ENCODE results near the gene PPARA.
"Not testable (repeated sequence)": the region's sequence is repeated elsewhere in the genome, so short reads cannot be mapped to it uniquely, and the experiment has no call there.

The PPARA gene

GRCh38 chr22:46129390-46130041 lies 20.8 kb upstream of the PPARA start:
- Histone ChIP-seq H3K4me3 (ENCODE audit: control insufficient read depth in 1 of 7, extremely low read depth in 1 of 7, insufficient read depth in 4 of 7, low read depth in 2 of 7, low read length in 6 of 7) (peak overlapping the region in 2 of 7 experiments; percentile 1 to 3), H3K36me3 (ENCODE audit: control insufficient read depth in 4 of 4, insufficient read depth in 4 of 4, low read length in 3 of 4) (no peaks in the 10 kb centered on the region), H3K27ac (ENCODE audit: insufficient read depth in 1 of 2, low read depth in 1 of 2, low read length in 2 of 2, poor library complexity in 1 of 2, severe bottlenecking in 2 of 2) (no peak overlapping the region), H3K9me3 (ENCODE audit: control extremely low read depth in 1 of 5, control insufficient read depth in 4 of 5, insufficient read depth in 2 of 5, low read depth in 1 of 5, low read length in 4 of 5) (no peaks in the 10 kb centered on the region), H3K4me1 (ENCODE audit: control extremely low read depth in 1 of 4, control insufficient read depth in 4 of 4, insufficient read depth in 4 of 4, low read length in 3 of 4) (peaks cover 0 to 11% (median 7%) of the 10 kb centered on the region in 4 experiments), H3K27me3 (replicated peaks in 2 of 5; ENCODE audit: control insufficient read depth in 4 of 5, insufficient read depth in 5 of 5, low read length in 4 of 5) (no peaks in the 10 kb centered on the region)
- ChIA-PET POLR2A (interaction anchor here (0.5 to 0.6 kb wide), 2 partner anchors 206 to 362 kb away, joined by 3 read pairs; partner anchors contain the start of gene TRMU), CTCF (interaction anchor here (1.2 to 1.4 kb wide), 2 partner anchors 183 to 188 kb away, joined by 4 to 5 read pairs; no protein-coding TSS in a partner anchor)
- peak in 2 of 3 donors; percentile 65 to 67 for DNase-seq
- WGBS (ENCODE audit: insufficient coverage) = 47% methylated on average over 26 of the region's 26 CpGs

- DNase-seq = no peak
- CTCF ChIA-PET = interaction anchor here (1.2 to 1.7 kb wide), 2 partner anchors 10 to 130 kb away, joined by 3 to 4 read pairs; no protein-coding TSS in a partner anchor
- H3K27ac ChIP-seq (ENCODE audit: insufficient read depth in 1 of 2, low read depth in 1 of 2, low read length in 2 of 2, poor library complexity in 1 of 2, severe bottlenecking in 2 of 2) = no peak overlapping the region
- H3K27me3 ChIP-seq (replicated peaks in 2 of 5; ENCODE audit: control insufficient read depth in 4 of 5, insufficient read depth in 5 of 5, low read length in 4 of 5) = no peaks in the 10 kb centered on the region
- no peak overlapping the region for H3K4me3 ChIP-seq (ENCODE audit: control insufficient read depth in 1 of 7, extremely low read depth in 1 of 7, insufficient read depth in 4 of 7, low read depth in 2 of 7, low read length in 6 of 7)
- no peaks in the 10 kb centered on the region for H3K9me3 ChIP-seq (ENCODE audit: control extremely low read depth in 1 of 5, control insufficient read depth in 4 of 5, insufficient read depth in 2 of 5, low read depth in 1 of 5, low read length in 4 of 5)
- peaks cover 0 to 11% (median 7%) of the 10 kb centered on the region in 4 experiments for H3K4me1 ChIP-seq (ENCODE audit: control extremely low read depth in 1 of 4, control insufficient read depth in 4 of 4, insufficient read depth in 4 of 4, low read length in 3 of 4)
- H3K36me3 ChIP-seq (ENCODE audit: control insufficient read depth in 4 of 4, insufficient read depth in 4 of 4, low read length in 3 of 4) = no peaks in the 10 kb centered on the region
- whole genome bisulfite sequencing (ENCODE audit: insufficient coverage) = 91% methylated on average over 10 of the region's 13 CpGs
- POLR2A ChIA-PET = no interaction called here
Observed at GRCh38 chr22:46131151-46131587, 19.2 kb upstream of the PPARA start.

- H3K4me3 ChIP-seq (ENCODE audit: control insufficient read depth in 1 of 7, extremely low read depth in 1 of 7, insufficient read depth in 4 of 7, low read depth in 2 of 7, low read length in 6 of 7); H3K27ac ChIP-seq (ENCODE audit: insufficient read depth in 1 of 2, low read depth in 1 of 2, low read length in 2 of 2, poor library complexity in 1 of 2, severe bottlenecking in 2 of 2); H3K27me3 ChIP-seq (replicated peaks in 2 of 5; ENCODE audit: control insufficient read depth in 4 of 5, insufficient read depth in 5 of 5, low read length in 4 of 5); H3K36me3 ChIP-seq (ENCODE audit: control insufficient read depth in 4 of 4, insufficient read depth in 4 of 4, low read length in 3 of 4); H3K9me3 ChIP-seq (ENCODE audit: control extremely low read depth in 1 of 5, control insufficient read depth in 4 of 5, insufficient read depth in 2 of 5, low read depth in 1 of 5, low read length in 4 of 5); DNase-seq; POLR2A ChIA-PET: not testable (repeated sequence)
- CTCF ChIA-PET = interaction anchor here (0.9 to 1.8 kb wide), 6 partner anchors 10 to 175 kb away, joined by 3 to 7 read pairs (median 3); no protein-coding TSS in a partner anchor
- 96% methylated on average over 11 of the region's 12 CpGs for WGBS (ENCODE audit: insufficient coverage)
- H3K4me1 ChIP-seq (ENCODE audit: control extremely low read depth in 1 of 4, control insufficient read depth in 4 of 4, insufficient read depth in 4 of 4, low read length in 3 of 4) = peaks cover 0 to 11% (median 7%) of the 10 kb centered on the region in 4 experiments
Observed at GRCh38 chr22:46132193-46132829, 18.0 kb upstream of the PPARA start.

- ChIA-PET CTCF (interaction anchor here (0.9 to 1.8 kb wide), 7 partner anchors 11 to 174 kb away, joined by 3 to 7 read pairs (median 3); no protein-coding TSS in a partner anchor), POLR2A (no interaction called here)
- peaks cover 0 to 11% (median 7%) of the 10 kb centered on the region in 4 experiments for H3K4me1 ChIP-seq (ENCODE audit: control extremely low read depth in 1 of 4, control insufficient read depth in 4 of 4, insufficient read depth in 4 of 4, low read length in 3 of 4)
- no peak overlapping the region for H3K4me3 ChIP-seq (ENCODE audit: control insufficient read depth in 1 of 7, extremely low read depth in 1 of 7, insufficient read depth in 4 of 7, low read depth in 2 of 7, low read length in 6 of 7)
- 97% methylated on average over 17 of the region's 19 CpGs for WGBS (ENCODE audit: insufficient coverage)
- no peaks in the 10 kb centered on the region for H3K36me3 ChIP-seq (ENCODE audit: control insufficient read depth in 4 of 4, insufficient read depth in 4 of 4, low read length in 3 of 4)
- no peak for DNase-seq
- no peaks in the 10 kb centered on the region for H3K9me3 ChIP-seq (ENCODE audit: control extremely low read depth in 1 of 5, control insufficient read depth in 4 of 5, insufficient read depth in 2 of 5, low read depth in 1 of 5, low read length in 4 of 5)
- H3K27ac ChIP-seq (ENCODE audit: insufficient read depth in 1 of 2, low read depth in 1 of 2, low read length in 2 of 2, poor library complexity in 1 of 2, severe bottlenecking in 2 of 2) = no peak overlapping the region
- no peaks in the 10 kb centered on the region for H3K27me3 ChIP-seq (replicated peaks in 2 of 5; ENCODE audit: control insufficient read depth in 4 of 5, insufficient read depth in 5 of 5, low read length in 4 of 5)
Observed at GRCh38 chr22:46132830-46133587, 17.3 kb upstream of the PPARA start.

- Histone ChIP-seq H3K4me1 (ENCODE audit: control extremely low read depth in 1 of 4, control insufficient read depth in 4 of 4, insufficient read depth in 4 of 4, low read length in 3 of 4) (peaks cover 0 to 11% (median 7%) of the 10 kb centered on the region in 4 experiments), H3K36me3 (ENCODE audit: control insufficient read depth in 4 of 4, insufficient read depth in 4 of 4, low read length in 3 of 4) (no peaks in the 10 kb centered on the region), H3K9me3 (ENCODE audit: control extremely low read depth in 1 of 5, control insufficient read depth in 4 of 5, insufficient read depth in 2 of 5, low read depth in 1 of 5, low read length in 4 of 5) (no peaks in the 10 kb centered on the region), H3K4me3 (ENCODE audit: control insufficient read depth in 1 of 7, extremely low read depth in 1 of 7, insufficient read depth in 4 of 7, low read depth in 2 of 7, low read length in 6 of 7) (no peak overlapping the region), H3K27ac (ENCODE audit: insufficient read depth in 1 of 2, low read depth in 1 of 2, low read length in 2 of 2, poor library complexity in 1 of 2, severe bottlenecking in 2 of 2) (no peak overlapping the region), H3K27me3 (replicated peaks in 2 of 5; ENCODE audit: control insufficient read depth in 4 of 5, insufficient read depth in 5 of 5, low read length in 4 of 5) (no peaks in the 10 kb centered on the region)
- WGBS (ENCODE audit: insufficient coverage) = 96% methylated on average over 4 of the region's 4 CpGs
- CTCF ChIA-PET = interaction anchor here (0.9 to 1.8 kb wide), 5 partner anchors 11 to 120 kb away, joined by 3 to 7 read pairs (median 3); no protein-coding TSS in a partner anchor
- POLR2A ChIA-PET = no interaction called here
- no peak for DNase-seq
Observed at GRCh38 chr22:46133588-46133855, 16.8 kb upstream of the PPARA start.

GRCh38 chr22:46134111-46134705 lies 16.1 kb upstream of the PPARA start:
- H3K27ac ChIP-seq (ENCODE audit: insufficient read depth in 1 of 2, low read depth in 1 of 2, low read length in 2 of 2, poor library complexity in 1 of 2, severe bottlenecking in 2 of 2) = no peak overlapping the region
- WGBS (ENCODE audit: insufficient coverage) = 98% methylated on average over 14 of the region's 15 CpGs
- POLR2A ChIA-PET = no interaction called here
- CTCF ChIA-PET = interaction anchor here (1.0 to 1.8 kb wide), 3 partner anchors 10 to 179 kb away, joined by 3 to 7 read pairs (median 3); no protein-coding TSS in a partner anchor
- no peak for DNase-seq
- H3K36me3 ChIP-seq (ENCODE audit: control insufficient read depth in 4 of 4, insufficient read depth in 4 of 4, low read length in 3 of 4) = no peaks in the 10 kb centered on the region
- no peaks in the 10 kb centered on the region for H3K27me3 ChIP-seq (replicated peaks in 2 of 5; ENCODE audit: control insufficient read depth in 4 of 5, insufficient read depth in 5 of 5, low read length in 4 of 5)
- H3K4me3 ChIP-seq (ENCODE audit: control insufficient read depth in 1 of 7, extremely low read depth in 1 of 7, insufficient read depth in 4 of 7, low read depth in 2 of 7, low read length in 6 of 7) = no peak overlapping the region
- peaks cover 0 to 5% (median 3%) of the 10 kb centered on the region in 4 experiments for H3K4me1 ChIP-seq (ENCODE audit: control extremely low read depth in 1 of 4, control insufficient read depth in 4 of 4, insufficient read depth in 4 of 4, low read length in 3 of 4)
- no peaks in the 10 kb centered on the region for H3K9me3 ChIP-seq (ENCODE audit: control extremely low read depth in 1 of 5, control insufficient read depth in 4 of 5, insufficient read depth in 2 of 5, low read depth in 1 of 5, low read length in 4 of 5)

Measured in common myeloid progenitor, CD34-positive (primary cell).